Esophagus squamous epithelium (tissue), 4 donors: Measurements from ENCODE around the gene XRCC3.

Source experiments
- POLR2A ChIP-seq, 4 donors: fragments of 450-650 bp; IDR thresholded peaks; one replicate each; pipeline ENCODE4 v1.6.1; 2017; ENCODE audit warnings: antibody characterized with exemption in 4 of 4, mild to moderate bottlenecking in 4 of 4, moderate library complexity in 3 of 4
- TF ChIP-seq, protein P1 (sequence below), 6 experiments: fragments of 450-650 bp in 4 of 6; fragments of 200-600 bp in 2 of 6; sonication (generic) in 2 of 6; IDR thresholded peaks; one replicate each; pipeline ENCODE4 v1.5.1; 2016 to 2019; ENCODE audit warnings: antibody characterized with exemption in 6 of 6, mild to moderate bottlenecking in 4 of 6, moderate library complexity in 4 of 6

DNA sequence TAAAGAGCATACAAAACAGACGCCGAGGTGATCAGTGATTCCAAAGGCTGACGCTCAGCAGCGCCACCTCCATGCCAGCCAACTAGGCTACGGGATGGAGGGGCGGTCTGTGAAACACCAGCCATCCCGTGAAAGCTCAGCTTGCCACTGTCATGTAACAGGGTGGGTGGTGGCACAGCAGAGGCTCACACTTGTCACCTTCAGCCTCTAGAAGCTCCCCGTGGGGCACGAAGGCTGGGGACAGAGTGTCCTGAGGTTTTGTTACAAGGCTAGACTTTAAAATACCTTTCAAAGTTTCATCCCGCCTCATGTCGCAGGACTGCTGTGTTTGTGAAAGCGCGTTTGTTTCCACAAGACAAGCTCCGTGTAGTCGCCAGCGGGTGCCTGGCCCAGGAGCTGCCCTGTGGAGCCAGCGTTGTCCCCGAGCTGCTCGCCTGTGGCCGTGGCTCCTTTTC, 20.7 kb downstream of the XRCC3 start:
- TF ChIP-seq, protein P1, sequence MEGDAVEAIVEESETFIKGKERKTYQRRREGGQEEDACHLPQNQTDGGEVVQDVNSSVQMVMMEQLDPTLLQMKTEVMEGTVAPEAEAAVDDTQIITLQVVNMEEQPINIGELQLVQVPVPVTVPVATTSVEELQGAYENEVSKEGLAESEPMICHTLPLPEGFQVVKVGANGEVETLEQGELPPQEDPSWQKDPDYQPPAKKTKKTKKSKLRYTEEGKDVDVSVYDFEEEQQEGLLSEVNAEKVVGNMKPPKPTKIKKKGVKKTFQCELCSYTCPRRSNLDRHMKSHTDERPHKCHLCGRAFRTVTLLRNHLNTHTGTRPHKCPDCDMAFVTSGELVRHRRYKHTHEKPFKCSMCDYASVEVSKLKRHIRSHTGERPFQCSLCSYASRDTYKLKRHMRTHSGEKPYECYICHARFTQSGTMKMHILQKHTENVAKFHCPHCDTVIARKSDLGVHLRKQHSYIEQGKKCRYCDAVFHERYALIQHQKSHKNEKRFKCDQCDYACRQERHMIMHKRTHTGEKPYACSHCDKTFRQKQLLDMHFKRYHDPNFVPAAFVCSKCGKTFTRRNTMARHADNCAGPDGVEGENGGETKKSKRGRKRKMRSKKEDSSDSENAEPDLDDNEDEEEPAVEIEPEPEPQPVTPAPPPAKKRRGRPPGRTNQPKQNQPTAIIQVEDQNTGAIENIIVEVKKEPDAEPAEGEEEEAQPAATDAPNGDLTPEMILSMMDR (IDR thresholded peaks at IDR 0.05) = no peak
- TF ChIP-seq POLR2A (IDR thresholded peaks at IDR 0.05) = no peak
